DND-41 (cell line): ENCODE results near the gene SLC12A5.

Experiments
- EZH2 ChIP-seq: IDR thresholded peaks from 3 replicates; pipeline ENCODE4 v1.6.1; 2012; ENCODE audit warnings: borderline replicate concordance, low read depth, mild to moderate bottlenecking, moderate library complexity, low read length, inconsistent platforms; ENCODE audit not compliant: severe bottlenecking
- TF ChIP-seq, protein P1 (sequence below): IDR thresholded peaks from 2 replicates; pipeline ENCODE4 v1.5.1; 2012; ENCODE audit warnings: borderline replicate concordance, low read length, moderate library complexity, mild to moderate bottlenecking; ENCODE audit not compliant: poor library complexity, severe bottlenecking; ENCODE audit errors: extremely low read depth

DNA sequence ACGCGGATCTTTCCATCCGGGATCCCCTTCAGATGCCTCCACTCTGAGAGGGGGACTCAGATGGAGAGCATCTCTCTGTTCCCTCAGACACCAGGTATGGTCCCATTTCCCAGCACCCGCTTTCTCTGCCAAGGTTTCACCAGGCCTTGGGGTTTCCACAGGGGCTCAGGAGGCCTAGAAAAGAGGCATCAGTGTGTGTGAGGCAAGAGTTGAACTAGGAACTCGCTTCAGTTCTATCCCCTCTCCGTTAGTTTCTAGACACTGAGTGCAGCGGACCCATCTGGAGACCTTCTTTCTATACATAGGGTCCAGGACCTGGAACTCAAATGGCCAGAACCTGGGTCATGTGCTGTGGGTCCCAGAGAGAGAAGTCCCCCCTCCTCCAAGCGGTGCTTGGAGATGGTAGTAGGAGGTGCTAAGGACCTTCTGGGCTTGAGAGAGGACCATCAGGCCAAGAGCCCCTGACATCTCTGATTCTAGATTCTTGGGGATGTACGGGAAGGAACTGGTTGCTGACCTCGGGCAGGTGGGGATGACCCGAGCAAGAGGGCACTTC, 2.1 kb downstream of the SLC12A5 start:
- TF ChIP-seq, protein P1, sequence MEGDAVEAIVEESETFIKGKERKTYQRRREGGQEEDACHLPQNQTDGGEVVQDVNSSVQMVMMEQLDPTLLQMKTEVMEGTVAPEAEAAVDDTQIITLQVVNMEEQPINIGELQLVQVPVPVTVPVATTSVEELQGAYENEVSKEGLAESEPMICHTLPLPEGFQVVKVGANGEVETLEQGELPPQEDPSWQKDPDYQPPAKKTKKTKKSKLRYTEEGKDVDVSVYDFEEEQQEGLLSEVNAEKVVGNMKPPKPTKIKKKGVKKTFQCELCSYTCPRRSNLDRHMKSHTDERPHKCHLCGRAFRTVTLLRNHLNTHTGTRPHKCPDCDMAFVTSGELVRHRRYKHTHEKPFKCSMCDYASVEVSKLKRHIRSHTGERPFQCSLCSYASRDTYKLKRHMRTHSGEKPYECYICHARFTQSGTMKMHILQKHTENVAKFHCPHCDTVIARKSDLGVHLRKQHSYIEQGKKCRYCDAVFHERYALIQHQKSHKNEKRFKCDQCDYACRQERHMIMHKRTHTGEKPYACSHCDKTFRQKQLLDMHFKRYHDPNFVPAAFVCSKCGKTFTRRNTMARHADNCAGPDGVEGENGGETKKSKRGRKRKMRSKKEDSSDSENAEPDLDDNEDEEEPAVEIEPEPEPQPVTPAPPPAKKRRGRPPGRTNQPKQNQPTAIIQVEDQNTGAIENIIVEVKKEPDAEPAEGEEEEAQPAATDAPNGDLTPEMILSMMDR: no peak
- no peak for TF ChIP-seq EZH2
